H9 (cell line): ENCODE measurements around the gene TEAD1. TPM values are rescaled to one million over a fixed set of nuclear protein-coding genes. Genes with fewer than 3 reads are reported as not detected.

Experiments used
- DNase-seq: peaks from one replicate; pipeline ENCODE4 v3.0.0-alpha.2; 2017
- H2AFZ ChIP-seq: one replicate; pipeline ENCODE4 v1.6.1; 2013; ENCODE audit warnings: mild to moderate bottlenecking, low read length, control low read depth, moderate library complexity
- H2AK5ac ChIP-seq: 2 replicates; pipeline ENCODE4 v1.6.1; 2013; ENCODE audit warnings: low read length, control low read depth, mixed read lengths; ENCODE audit not compliant: insufficient read length
- H2BK120ac ChIP-seq: one replicate; pipeline ENCODE4 v1.6.1; 2013; ENCODE audit warnings: low read depth, mild to moderate bottlenecking, low read length, control low read depth, inconsistent platforms; ENCODE audit not compliant: poor library complexity, severe bottlenecking
- H2BK12ac ChIP-seq: 2 replicates; pipeline ENCODE4 v1.6.1; 2013; ENCODE audit warnings: low read length, control low read depth, mixed read lengths, low read depth; ENCODE audit not compliant: insufficient read length
- H2BK15ac ChIP-seq: 2 replicates; pipeline ENCODE4 v1.6.1; 2013; ENCODE audit warnings: low read depth, low read length, control low read depth
- H2BK20ac ChIP-seq: one replicate; pipeline ENCODE4 v1.6.1; 2013; ENCODE audit warnings: low read depth, mild to moderate bottlenecking, low read length, control low read depth, inconsistent platforms; ENCODE audit not compliant: poor library complexity, severe bottlenecking
- H2BK5ac ChIP-seq: 2 replicates; pipeline ENCODE4 v1.6.1; 2013; ENCODE audit warnings: low read length, control low read depth, mixed read lengths; ENCODE audit not compliant: insufficient read length
- H3K14ac ChIP-seq: 2 replicates; pipeline ENCODE4 v1.6.1; 2013; ENCODE audit warnings: low read length, control low read depth; ENCODE audit not compliant: insufficient read depth
- H3K18ac ChIP-seq: 2 replicates; pipeline ENCODE4 v1.6.1; 2013; ENCODE audit warnings: low read depth, mild to moderate bottlenecking, mixed read lengths, low read length, control low read depth; ENCODE audit not compliant: insufficient read length
- H3K23ac ChIP-seq: 2 replicates; pipeline ENCODE4 v1.6.1; 2013; ENCODE audit warnings: low read length, control low read depth, mixed read lengths, low read depth; ENCODE audit not compliant: insufficient read length
- H3K23me2 ChIP-seq: 2 replicates; pipeline ENCODE4 v1.6.1; 2013; ENCODE audit warnings: low read depth, mild to moderate bottlenecking, mixed read lengths, low read length, control low read depth; ENCODE audit not compliant: insufficient read length, poor library complexity, severe bottlenecking
- H3K27ac ChIP-seq: 2 replicates; pipeline ENCODE4 v1.5.1; 2013; ENCODE audit warnings: low read length, control low read depth, mixed read lengths, low read depth; ENCODE audit not compliant: insufficient read length
- H3K27me3 ChIP-seq: 2 replicates; pipeline ENCODE4 v1.6.1; 2013; ENCODE audit warnings: low read length, control low read depth, inconsistent platforms; ENCODE audit not compliant: insufficient read depth
- H3K4ac ChIP-seq: 2 replicates; pipeline ENCODE4 v1.6.1; 2013; ENCODE audit warnings: low read depth, mild to moderate bottlenecking, control low read depth, inconsistent platforms, low read length, moderate library complexity
- H3K4me1 ChIP-seq: 2 replicates; pipeline ENCODE4 v1.6.1; 2013; ENCODE audit warnings: low read length, control low read depth, inconsistent platforms; ENCODE audit not compliant: insufficient read depth
- H3K4me2 ChIP-seq: 2 replicates; pipeline ENCODE4 v1.6.1; 2013; ENCODE audit warnings: low read length, control low read depth, mixed read lengths; ENCODE audit not compliant: insufficient read length, insufficient read depth
- H3K56ac ChIP-seq: 2 replicates; pipeline ENCODE4 v1.6.1; 2013; ENCODE audit warnings: low read depth, mild to moderate bottlenecking, mixed read lengths, low read length, control low read depth; ENCODE audit not compliant: insufficient read length
- H3K79me1 ChIP-seq: 2 replicates; pipeline ENCODE4 v1.6.1; 2013; ENCODE audit warnings: low read depth, mild to moderate bottlenecking, moderate library complexity, low read length, control low read depth, inconsistent platforms; ENCODE audit not compliant: insufficient read depth, poor library complexity, severe bottlenecking
- H3K79me2 ChIP-seq: 2 replicates; pipeline ENCODE4 v1.6.1; 2013; ENCODE audit warnings: low read length, control low read depth, inconsistent platforms; ENCODE audit not compliant: insufficient read depth
- H3K9ac ChIP-seq: 2 replicates; pipeline ENCODE4 v1.6.1; 2013; ENCODE audit warnings: low read length, control low read depth, mixed read lengths; ENCODE audit not compliant: insufficient read length; ENCODE audit errors: extremely low read depth
- H3K9me3 ChIP-seq: one replicate; pipeline ENCODE4 v1.6.1; 2013; ENCODE audit warnings: low read depth, low read length, inconsistent platforms; ENCODE audit not compliant: control insufficient read depth
- H3T11ph ChIP-seq: one replicate; pipeline ENCODE4 v1.6.1; 2013; ENCODE audit warnings: mild to moderate bottlenecking, low read length, control low read depth, inconsistent platforms
- H4K20me1 ChIP-seq: one replicate; pipeline ENCODE4 v1.6.1; 2013; ENCODE audit not compliant: control insufficient read depth, insufficient read length, insufficient read depth
- H4K5ac ChIP-seq: 2 replicates; pipeline ENCODE4 v1.6.1; 2013; ENCODE audit warnings: low read depth, mild to moderate bottlenecking, mixed read lengths, low read length, control low read depth; ENCODE audit not compliant: insufficient read length
- H4K8ac ChIP-seq: replicated peaks from 2 replicates; pipeline ENCODE4 v1.6.1; 2013; ENCODE audit warnings: low read length, control low read depth, mixed read lengths, low read depth; ENCODE audit not compliant: insufficient read length
- H4K91ac ChIP-seq: 2 replicates; pipeline ENCODE4 v1.6.1; 2013; ENCODE audit warnings: low read depth, mild to moderate bottlenecking, moderate library complexity, mixed read lengths, low read length, control low read depth; ENCODE audit not compliant: insufficient read length
- H3K27ac Mint-ChIP-seq, 3 experiments: 2 replicates in 2 of 3; 3 replicates in 1 of 3; pipeline ENCODE4 v1.8.0; 2020 to 2021; ENCODE audit warnings: mixed read lengths in 3 of 3, mild to moderate bottlenecking in 1 of 3, moderate library complexity in 1 of 3
- H3K27me3 Mint-ChIP-seq: 2 replicates; pipeline ENCODE4 v1.8.0; 2021; ENCODE audit warnings: low read depth, mild to moderate bottlenecking, moderate library complexity, mixed read lengths
- H3K36me3 Mint-ChIP-seq, 3 experiments: 2 replicates in 2 of 3; 3 replicates in 1 of 3; pipeline ENCODE4 v1.8.0; 2020 to 2021; ENCODE audit warnings: low read depth in 3 of 3, mixed read lengths in 3 of 3; ENCODE audit not compliant: insufficient read depth in 1 of 3
- H3K4me1 Mint-ChIP-seq, 2 experiments: 2 replicates each; pipeline ENCODE4 v1.8.0; 2020; ENCODE audit warnings: mixed read lengths in 2 of 2
- H3K4me3 Mint-ChIP-seq, 2 experiments: 2 replicates in 1 of 2; 3 replicates in 1 of 2; pipeline ENCODE4 v1.8.0; 2020 to 2021; ENCODE audit warnings: mild to moderate bottlenecking in 2 of 2, mixed read lengths in 2 of 2, moderate library complexity in 1 of 2
- H3K9me3 Mint-ChIP-seq, 2 experiments: 2 replicates in 1 of 2; 3 replicates in 1 of 2; pipeline ENCODE4 v1.8.0; 2020; ENCODE audit warnings: mild to moderate bottlenecking in 2 of 2, mixed read lengths in 2 of 2, moderate library complexity in 1 of 2
- CTCF ChIP-seq: fragments of 200-600 bp; sonication (generic); conservative IDR thresholded peaks from 3 replicates; pipeline ENCODE4 v1.8.0; 2021; ENCODE audit warnings: antibody characterized with exemption, mild to moderate bottlenecking
- WGBS: extraction: QIAGEN DNeasy Blood & Tissue Kit; methylation state at CpG from one replicate; pipeline ENCODE4 v1.1.7; 2013; ENCODE audit warnings: missing lambda C conversion rate, low lambda C conversion rate, mixed read lengths; ENCODE audit not compliant: insufficient read length; ENCODE audit errors: extremely low coverage; 5-methylcytosine and 5-hydroxymethylcytosine counted together
- total RNA-seq: library from RNA; stranded (reverse); gene quantifications from 2 replicates; pipeline ENCODE4 v1.2.1, GENCODE V29; 2021

The TEAD1 gene
- total RNA-seq, 1 experiment from 2014 or later: 75.1 TPM

GRCh38 chr11:12653729-12654128 lies 20.5 kb upstream of the TEAD1 start:
- Histone ChIP-seq H3K79me1 (no peaks in the 10 kb centered on the region), H2BK15ac (no peak overlapping the region), H4K91ac (no peak overlapping the region), H3K23ac (no peak overlapping the region), H2AK5ac (no peak overlapping the region), H2AFZ (no peak overlapping the region), H3K4me1 (no peaks in the 10 kb centered on the region), H2BK120ac (no peak overlapping the region), H3K56ac (no peak overlapping the region), H3K27me3 (no peaks in the 10 kb centered on the region), H3K4ac (no peak overlapping the region), H3K18ac (no peak overlapping the region), H3K9ac (no peak overlapping the region), H2BK12ac (no peak overlapping the region), H2BK5ac (no peak overlapping the region), H4K8ac (no peak overlapping the region), H3K14ac (no peak overlapping the region), H4K20me1 (no peaks in the 10 kb centered on the region), H3K27ac (no peak overlapping the region), H4K5ac (no peak overlapping the region), H3T11ph (no peak overlapping the region), H3K23me2 (no peaks in the 10 kb centered on the region), H3K9me3 (no peaks in the 10 kb centered on the region), H3K79me2 (no peaks in the 10 kb centered on the region), H3K4me2 (no peak overlapping the region), H2BK20ac (no peak overlapping the region)
- no peak for TF ChIP-seq CTCF
- no peak overlapping the region for H3K27ac Mint-ChIP-seq
- peaks cover 16 to 24% of the 10 kb centered on the region in 2 experiments for H3K9me3 Mint-ChIP-seq
- no peaks in the 10 kb centered on the region; a peak in 1 of 4 replicates for H3K4me1 Mint-ChIP-seq
- H3K27me3 Mint-ChIP-seq: no peaks in the 10 kb centered on the region
- WGBS: no CpG with 5 or more reads among the region's 7 CpGs
- no peak overlapping the region for H3K4me3 Mint-ChIP-seq
- peaks cover 5 to 18% (median 6%) of the 10 kb centered on the region in 3 experiments; a peak in 6 of 7 replicates for H3K36me3 Mint-ChIP-seq
- peak; percentile 58 for DNase-seq
